NT2/D1 (cell line): Measurements from ENCODE around the gene CFAP74.

Experiments used
- SUZ12 ChIP-seq: IDR thresholded peaks from 2 replicates; pipeline ENCODE4 v1.6.1; 2011; ENCODE audit not compliant: insufficient read length, insufficient read depth; ENCODE audit errors: extremely low read depth
- YY1 ChIP-seq: IDR thresholded peaks from 2 replicates; pipeline ENCODE4 v1.6.1; 2011; ENCODE audit not compliant: insufficient read length, insufficient read depth
- ZNF274 ChIP-seq: IDR thresholded peaks from 2 replicates; pipeline ENCODE4 v1.6.1; 2011; ENCODE audit warnings: mild to moderate bottlenecking, low read depth, low read length

DNA sequence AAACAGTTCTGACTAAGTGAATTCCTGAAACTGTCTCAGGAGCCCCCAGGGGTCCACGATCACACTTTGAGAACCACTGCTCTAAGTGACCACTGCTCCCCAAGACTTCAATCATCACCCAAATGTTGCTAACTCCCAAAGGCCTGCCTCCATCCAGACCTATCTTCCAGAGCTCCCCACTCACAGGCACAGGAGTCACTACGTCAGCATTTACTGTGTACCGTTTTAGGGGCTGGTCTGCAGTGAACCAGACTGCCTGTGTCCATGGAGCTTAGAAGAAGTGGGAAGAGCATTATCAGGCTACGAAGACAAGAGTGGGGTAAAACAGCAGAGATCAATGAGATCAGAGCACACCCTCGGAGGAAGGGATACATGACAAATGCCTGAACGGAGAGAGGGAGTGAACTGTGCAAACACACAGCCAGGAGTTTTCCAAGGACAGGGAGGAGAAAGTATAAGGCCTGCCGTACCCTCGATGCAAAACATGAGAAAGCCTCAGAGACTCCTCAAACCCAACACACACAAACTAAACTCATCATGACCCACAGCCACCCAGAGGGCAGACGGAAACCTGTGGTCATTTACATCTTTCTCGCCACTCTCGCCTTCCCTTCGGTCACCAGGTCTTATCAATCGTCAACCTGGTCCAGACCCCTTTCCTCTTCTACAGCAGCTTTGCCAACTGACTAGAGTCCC lies 122.8 kb downstream of the CFAP74 start:
- no peak for TF ChIP-seq YY1
- TF ChIP-seq ZNF274 = no peak
- TF ChIP-seq SUZ12 = no peak
